Vagina (tissue), 2 donors: ENCODE results near the gene CNFN.

ENCODE experiments used
- POLR2AphosphoS5 ChIP-seq, 2 donors: sonication (generic); formaldehyde crosslinking; IDR thresholded peaks; one replicate each; pipeline ENCODE4 v1.9.0; 2017; ENCODE audit warnings: antibody characterized with exemption in 2 of 2, mild to moderate bottlenecking in 2 of 2, low read depth in 1 of 2; ENCODE audit not compliant: insufficient read depth in 1 of 2
- TF ChIP-seq, protein P1 (sequence below), 3 experiments: fragments of 450-650 bp in 2 of 3; fragments of 200-600 bp in 1 of 3; sonication (generic) in 1 of 3; IDR thresholded peaks; one replicate each; pipeline ENCODE4 v1.5.1; 2017 to 2019; ENCODE audit warnings: antibody characterized with exemption in 3 of 3, mild to moderate bottlenecking in 2 of 3, moderate library complexity in 2 of 3

GRCh38 chr19:42370068-42370520 is 20.0 kb downstream of the CNFN start:
- TF ChIP-seq, protein P1, sequence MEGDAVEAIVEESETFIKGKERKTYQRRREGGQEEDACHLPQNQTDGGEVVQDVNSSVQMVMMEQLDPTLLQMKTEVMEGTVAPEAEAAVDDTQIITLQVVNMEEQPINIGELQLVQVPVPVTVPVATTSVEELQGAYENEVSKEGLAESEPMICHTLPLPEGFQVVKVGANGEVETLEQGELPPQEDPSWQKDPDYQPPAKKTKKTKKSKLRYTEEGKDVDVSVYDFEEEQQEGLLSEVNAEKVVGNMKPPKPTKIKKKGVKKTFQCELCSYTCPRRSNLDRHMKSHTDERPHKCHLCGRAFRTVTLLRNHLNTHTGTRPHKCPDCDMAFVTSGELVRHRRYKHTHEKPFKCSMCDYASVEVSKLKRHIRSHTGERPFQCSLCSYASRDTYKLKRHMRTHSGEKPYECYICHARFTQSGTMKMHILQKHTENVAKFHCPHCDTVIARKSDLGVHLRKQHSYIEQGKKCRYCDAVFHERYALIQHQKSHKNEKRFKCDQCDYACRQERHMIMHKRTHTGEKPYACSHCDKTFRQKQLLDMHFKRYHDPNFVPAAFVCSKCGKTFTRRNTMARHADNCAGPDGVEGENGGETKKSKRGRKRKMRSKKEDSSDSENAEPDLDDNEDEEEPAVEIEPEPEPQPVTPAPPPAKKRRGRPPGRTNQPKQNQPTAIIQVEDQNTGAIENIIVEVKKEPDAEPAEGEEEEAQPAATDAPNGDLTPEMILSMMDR (IDR thresholded peaks at IDR 0.05) = no peak
- TF ChIP-seq POLR2AphosphoS5 (IDR thresholded peaks at IDR 0.05; ENCODE audit: insufficient read depth in 1 of 2, low read depth in 1 of 2) = no peak
